HG02798 (cell line): ENCODE data around the gene SLIT3.

Experiments used
- ATAC-seq: cut with Tn5 transposase; IDR thresholded peaks from one replicate; pipeline ENCODE4 v1.9.1; 2021; ENCODE audit warnings: mild to moderate bottlenecking; ENCODE audit not compliant: unreplicated experiment, poor library complexity

Gene SLIT3

GRCh38 chr5:168796593-168797580 lies 504.1 kb downstream of the SLIT3 start:
- no peak for ATAC-seq

- ATAC-seq = no peak
These were observed 504.9 kb downstream of the SLIT3 start for GRCh38 chr5:168796000-168796399.

- no peak for ATAC-seq
These were observed 506.8 kb downstream of the SLIT3 start for GRCh38 chr5:168793841-168794837.

GRCh38 chr5:168792678-168793077 lies 508.3 kb downstream of the SLIT3 start:
- ATAC-seq = no peak

GRCh38 chr5:168790671-168791250 lies 510.2 kb downstream of the SLIT3 start:
- no peak for ATAC-seq

- no peak for ATAC-seq
These were observed 510.8 kb downstream of the SLIT3 start for GRCh38 chr5:168790002-168790635.

- no peak for ATAC-seq
These were observed 512.2 kb downstream of the SLIT3 start for GRCh38 chr5:168788786-168789185.

- no peak for ATAC-seq
These were observed 512.8 kb downstream of the SLIT3 start for GRCh38 chr5:168788107-168788506.

GRCh38 chr5:168786147-168786546 lies 514.8 kb downstream of the SLIT3 start:
- no peak for ATAC-seq

- ATAC-seq = no peak
These were observed 516.5 kb downstream of the SLIT3 start for GRCh38 chr5:168784454-168784853.

GRCh38 chr5:168781941-168782571 lies 518.9 kb downstream of the SLIT3 start:
- ATAC-seq = no peak

GRCh38 chr5:168780888-168781287 lies 520.1 kb downstream of the SLIT3 start:
- ATAC-seq = no peak

- ATAC-seq = no peak
These were observed 521.6 kb downstream of the SLIT3 start for GRCh38 chr5:168779333-168779732.

GRCh38 chr5:168778536-168778935 lies 522.4 kb downstream of the SLIT3 start:
- no peak for ATAC-seq

GRCh38 chr5:168777651-168778050 lies 523.3 kb downstream of the SLIT3 start:
- no peak for ATAC-seq

- no peak for ATAC-seq
These were observed 524.9 kb downstream of the SLIT3 start for GRCh38 chr5:168776070-168776469.

GRCh38 chr5:168773226-168773625 lies 527.7 kb downstream of the SLIT3 start:
- no peak for ATAC-seq

- ATAC-seq = no peak
These were observed 528.5 kb downstream of the SLIT3 start for GRCh38 chr5:168772316-168772961.

GRCh38 chr5:168771678-168772077 lies 529.3 kb downstream of the SLIT3 start:
- no peak for ATAC-seq
